ENCODE results near the gene UIMC1. TPM values are rescaled to one million over a fixed set of nuclear protein-coding genes. Genes with fewer than 3 reads are reported as not detected.
A peak's percentile ranks its signal among the peaks of the same experiment; 100 is the strongest.
"Not testable (repeated sequence)": the region's sequence is repeated elsewhere in the genome, so short reads cannot be mapped to it uniquely, and the experiment has no call there.

The UIMC1 gene
- total RNA-seq, 1 donor from 2014 or later, result 46.6 TPM

DNA sequence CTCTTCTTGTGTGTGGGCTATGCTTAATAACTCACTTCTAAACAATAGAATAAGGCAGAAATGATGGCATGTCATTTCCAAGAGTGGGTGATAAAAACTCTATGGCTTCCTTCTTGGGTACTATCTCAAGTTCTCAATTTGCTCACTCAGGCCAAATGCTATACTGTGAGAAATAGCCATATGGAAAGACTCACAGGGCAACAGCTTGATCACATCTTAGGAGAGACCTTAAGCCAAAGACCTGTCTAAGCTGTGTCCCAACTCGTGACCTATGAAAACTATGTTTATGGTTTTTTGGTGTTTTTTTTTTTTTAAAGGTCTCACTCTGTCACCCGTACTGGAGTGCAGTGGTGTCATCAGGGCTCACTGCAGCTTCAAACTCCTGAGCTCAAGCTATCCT lies 2.1 kb upstream of the UIMC1 start:
- H3K4me1 Mint-ChIP-seq, result peaks cover 23% of the 10 kb centered on the region

DNA sequence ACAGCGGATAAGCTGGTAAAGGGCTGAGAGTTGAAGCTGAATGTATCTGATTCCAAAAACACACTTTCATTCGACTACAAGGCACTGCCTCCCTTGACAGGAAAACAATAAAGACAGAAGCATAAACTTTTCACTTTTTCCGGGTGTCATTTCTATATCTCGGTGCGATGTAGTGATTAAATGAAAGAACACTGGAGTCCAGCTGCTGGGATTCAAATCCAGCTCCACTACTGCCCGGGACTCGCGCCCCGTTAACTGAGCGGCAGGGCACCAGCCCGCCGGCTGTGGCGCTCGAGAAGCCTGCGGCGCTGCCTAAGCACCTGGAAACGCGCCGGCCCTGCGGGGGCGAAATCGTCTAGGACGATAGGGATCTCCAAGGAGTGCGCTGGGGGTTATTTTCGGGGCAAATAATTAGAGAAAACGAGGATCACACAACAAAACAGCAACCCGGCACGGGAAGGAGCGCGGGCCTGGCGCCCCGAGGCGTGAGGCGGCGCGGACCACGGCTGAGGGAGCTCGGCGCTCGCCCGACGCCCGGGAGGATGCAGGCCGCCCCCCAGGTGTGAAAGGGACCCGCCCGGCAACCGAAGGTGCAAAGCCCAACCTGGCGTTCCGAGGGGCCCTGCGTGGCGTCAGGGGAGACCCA lies 837 bp downstream of the UIMC1 start:
- no peaks in the 10 kb centered on the region for H3K9me3 Mint-ChIP-seq
- TF ChIP-seq, protein P1, sequence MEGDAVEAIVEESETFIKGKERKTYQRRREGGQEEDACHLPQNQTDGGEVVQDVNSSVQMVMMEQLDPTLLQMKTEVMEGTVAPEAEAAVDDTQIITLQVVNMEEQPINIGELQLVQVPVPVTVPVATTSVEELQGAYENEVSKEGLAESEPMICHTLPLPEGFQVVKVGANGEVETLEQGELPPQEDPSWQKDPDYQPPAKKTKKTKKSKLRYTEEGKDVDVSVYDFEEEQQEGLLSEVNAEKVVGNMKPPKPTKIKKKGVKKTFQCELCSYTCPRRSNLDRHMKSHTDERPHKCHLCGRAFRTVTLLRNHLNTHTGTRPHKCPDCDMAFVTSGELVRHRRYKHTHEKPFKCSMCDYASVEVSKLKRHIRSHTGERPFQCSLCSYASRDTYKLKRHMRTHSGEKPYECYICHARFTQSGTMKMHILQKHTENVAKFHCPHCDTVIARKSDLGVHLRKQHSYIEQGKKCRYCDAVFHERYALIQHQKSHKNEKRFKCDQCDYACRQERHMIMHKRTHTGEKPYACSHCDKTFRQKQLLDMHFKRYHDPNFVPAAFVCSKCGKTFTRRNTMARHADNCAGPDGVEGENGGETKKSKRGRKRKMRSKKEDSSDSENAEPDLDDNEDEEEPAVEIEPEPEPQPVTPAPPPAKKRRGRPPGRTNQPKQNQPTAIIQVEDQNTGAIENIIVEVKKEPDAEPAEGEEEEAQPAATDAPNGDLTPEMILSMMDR (conservative IDR thresholded peaks at IDR 0.05), result peak; percentile 49
- DNase-seq (ENCODE audit: low read depth, low spot score), result peak; percentile 54
- peak overlapping the region; percentile 93 for H3K27ac Mint-ChIP-seq (ENCODE audit: unreplicated experiment)
- H3K27me3 Mint-ChIP-seq (ENCODE audit: low read depth), result no peaks in the 10 kb centered on the region
- H3K36me3 Mint-ChIP-seq (ENCODE audit: low read depth), result no peaks in the 10 kb centered on the region
- peak overlapping the region; percentile 98 for H3K4me3 Mint-ChIP-seq
- peaks cover 27% of the 10 kb centered on the region for H3K4me1 Mint-ChIP-seq

More for the DNA sequence above, 2.1 kb upstream of the UIMC1 start:
- TF ChIP-seq, protein P1 (conservative IDR thresholded peaks at IDR 0.05), result no peak
- Mint-ChIP-seq H3K9me3 (no peaks in the 10 kb centered on the region), H3K4me3 (peak overlapping the region; percentile 56), H3K36me3 (ENCODE audit: low read depth) (no peaks in the 10 kb centered on the region), H3K27ac (ENCODE audit: unreplicated experiment) (no peak overlapping the region), H3K27me3 (ENCODE audit: low read depth) (no peaks in the 10 kb centered on the region)
- no peak for DNase-seq (ENCODE audit: low read depth, low spot score)

- H3K36me3 Mint-ChIP-seq (ENCODE audit: low read depth), result no peaks in the 10 kb centered on the region
These were observed 1.6 kb downstream of the UIMC1 start for GRCh38 chr5:177004961-177005360.

DNA sequence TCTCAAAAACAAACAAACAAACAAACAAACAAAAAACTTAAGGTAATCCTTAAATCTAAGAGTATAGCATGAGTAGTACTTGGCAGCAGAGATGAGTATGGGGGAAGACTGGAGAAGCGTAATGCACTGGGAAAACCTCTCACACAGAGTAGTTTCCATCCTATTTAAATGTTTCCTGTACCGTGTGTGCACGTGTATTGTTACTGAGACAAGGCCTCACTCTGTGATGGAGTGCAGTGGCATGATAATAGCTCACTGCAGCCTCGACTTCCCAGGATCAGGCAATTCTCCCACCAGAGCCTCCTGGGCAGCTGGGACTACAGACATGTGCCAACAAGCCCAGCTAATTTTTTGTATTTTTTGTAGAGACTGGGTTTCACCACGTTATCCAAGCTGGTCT lies 2.9 kb downstream of the UIMC1 start:
- H3K27ac Mint-ChIP-seq (ENCODE audit: unreplicated experiment), result no peak overlapping the region
- no peaks in the 10 kb centered on the region for H3K9me3 Mint-ChIP-seq
- H3K4me3 Mint-ChIP-seq, result peak overlapping the region; percentile 77
- TF ChIP-seq, protein P1 (conservative IDR thresholded peaks at IDR 0.05), result no peak
- no peaks in the 10 kb centered on the region for H3K27me3 Mint-ChIP-seq (ENCODE audit: low read depth)
- no peak for DNase-seq (ENCODE audit: low read depth, low spot score)
- peaks cover 27% of the 10 kb centered on the region for H3K4me1 Mint-ChIP-seq
- H3K36me3 Mint-ChIP-seq (ENCODE audit: low read depth), result no peaks in the 10 kb centered on the region

More at GRCh38 chr5:177004961-177005360, 1.6 kb downstream of the UIMC1 start:
- Mint-ChIP-seq H3K27me3 (ENCODE audit: low read depth) (no peaks in the 10 kb centered on the region), H3K9me3 (no peaks in the 10 kb centered on the region), H3K4me1 (peaks cover 27% of the 10 kb centered on the region), H3K4me3 (peak overlapping the region; percentile 98), H3K27ac (ENCODE audit: unreplicated experiment) (no peak overlapping the region)
- DNase-seq (ENCODE audit: low read depth, low spot score), result no peak
- TF ChIP-seq, protein P1 (conservative IDR thresholded peaks at IDR 0.05), result no peak

DNA sequence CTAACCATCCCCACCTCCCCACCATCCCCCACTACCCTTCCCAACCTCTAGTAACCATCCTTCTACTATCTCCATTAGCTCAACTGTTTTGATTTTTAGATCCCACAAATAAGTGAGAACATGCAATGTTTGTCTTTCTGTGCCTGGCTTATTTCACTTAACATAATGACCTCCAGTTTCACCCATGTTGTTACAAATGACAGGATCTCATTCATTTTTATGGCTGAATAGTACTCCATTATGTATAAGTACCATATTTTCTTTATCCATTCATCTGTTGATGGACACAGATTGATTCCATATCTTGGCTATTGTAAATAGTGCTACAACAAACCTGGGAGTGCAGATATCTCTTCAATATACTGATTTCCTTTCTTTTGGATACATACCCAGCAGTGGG lies 7.1 kb downstream of the UIMC1 start:
- DNase-seq (ENCODE audit: low read depth, low spot score); H3K27me3 Mint-ChIP-seq (ENCODE audit: low read depth); H3K9me3 Mint-ChIP-seq; H3K4me3 Mint-ChIP-seq; H3K27ac Mint-ChIP-seq (ENCODE audit: unreplicated experiment): not testable (repeated sequence)
- peaks cover 17% of the 10 kb centered on the region for H3K4me1 Mint-ChIP-seq
- H3K36me3 Mint-ChIP-seq (ENCODE audit: low read depth), result peaks cover 15% of the 10 kb centered on the region

DNA sequence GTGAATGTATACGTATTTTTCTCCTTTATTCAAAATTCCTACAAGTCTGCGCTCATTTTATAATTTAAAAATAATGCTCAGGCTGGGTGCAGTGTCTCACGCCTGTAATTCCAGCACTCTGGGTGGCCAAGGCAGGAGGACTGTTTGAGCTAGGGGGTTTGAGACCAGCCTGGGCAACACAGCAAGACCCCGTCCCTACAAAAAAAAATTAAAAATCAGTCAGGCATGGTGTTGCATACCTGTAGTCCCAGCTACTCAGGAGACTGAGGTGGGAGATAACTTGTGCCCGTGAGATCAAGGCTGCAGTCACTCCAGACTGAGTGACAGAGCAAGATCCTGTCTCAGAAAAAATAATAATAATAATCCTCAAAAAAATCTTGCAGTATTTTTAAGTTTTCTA lies 7.8 kb downstream of the UIMC1 start:
- H3K4me1 Mint-ChIP-seq, result peaks cover 12% of the 10 kb centered on the region
- H3K27me3 Mint-ChIP-seq (ENCODE audit: low read depth), result no peaks in the 10 kb centered on the region
- no peak overlapping the region for H3K27ac Mint-ChIP-seq (ENCODE audit: unreplicated experiment)
- no peak for DNase-seq (ENCODE audit: low read depth, low spot score)
- H3K4me3 Mint-ChIP-seq, result no peak overlapping the region
- TF ChIP-seq, protein P1 (conservative IDR thresholded peaks at IDR 0.05), result no peak
- peaks cover 3% of the 10 kb centered on the region for H3K9me3 Mint-ChIP-seq
- peaks cover 18% of the 10 kb centered on the region for H3K36me3 Mint-ChIP-seq (ENCODE audit: low read depth)
